ENCODE data around the gene MYDGF.

DNA sequence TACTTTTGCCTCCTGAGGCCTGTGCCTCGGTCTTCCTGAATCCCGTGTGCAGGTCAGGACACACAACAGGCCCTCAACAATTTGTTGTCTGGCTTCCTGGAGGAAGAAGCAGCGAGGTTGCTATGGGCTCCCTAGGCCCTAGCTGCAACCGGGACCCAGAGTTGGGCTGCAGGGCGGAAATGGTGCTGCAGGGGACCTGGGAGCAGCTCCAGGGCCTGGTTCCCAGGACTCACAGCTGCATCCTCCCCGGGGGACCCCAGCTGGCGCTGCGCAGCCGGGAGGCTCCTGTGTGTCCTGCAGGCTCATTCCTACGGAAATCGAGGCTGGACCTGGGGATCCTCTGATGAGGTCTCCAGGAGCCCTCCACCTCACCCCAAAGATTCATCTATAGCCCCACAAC is 31.8 kb downstream of the MYDGF start:
- TF ChIP-seq, protein P1, sequence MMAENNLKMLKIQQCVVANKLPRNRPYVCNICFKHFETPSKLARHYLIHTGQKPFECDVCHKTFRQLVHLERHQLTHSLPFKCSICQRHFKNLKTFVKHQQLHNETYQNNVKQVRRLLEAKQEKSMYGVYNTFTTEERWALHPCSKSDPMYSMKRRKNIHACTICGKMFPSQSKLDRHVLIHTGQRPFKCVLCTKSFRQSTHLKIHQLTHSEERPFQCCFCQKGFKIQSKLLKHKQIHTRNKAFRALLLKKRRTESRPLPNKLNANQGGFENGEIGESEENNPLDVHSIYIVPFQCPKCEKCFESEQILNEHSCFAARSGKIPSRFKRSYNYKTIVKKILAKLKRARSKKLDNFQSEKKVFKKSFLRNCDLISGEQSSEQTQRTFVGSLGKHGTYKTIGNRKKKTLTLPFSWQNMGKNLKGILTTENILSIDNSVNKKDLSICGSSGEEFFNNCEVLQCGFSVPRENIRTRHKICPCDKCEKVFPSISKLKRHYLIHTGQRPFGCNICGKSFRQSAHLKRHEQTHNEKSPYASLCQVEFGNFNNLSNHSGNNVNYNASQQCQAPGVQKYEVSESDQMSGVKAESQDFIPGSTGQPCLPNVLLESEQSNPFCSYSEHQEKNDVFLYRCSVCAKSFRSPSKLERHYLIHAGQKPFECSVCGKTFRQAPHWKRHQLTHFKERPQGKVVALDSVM (CRISPR knock-in tag; IDR thresholded peaks at IDR 0.05): no peak
- TF ChIP-seq, protein P2, sequence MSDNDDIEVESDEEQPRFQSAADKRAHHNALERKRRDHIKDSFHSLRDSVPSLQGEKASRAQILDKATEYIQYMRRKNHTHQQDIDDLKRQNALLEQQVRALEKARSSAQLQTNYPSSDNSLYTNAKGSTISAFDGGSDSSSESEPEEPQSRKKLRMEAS (IDR thresholded peaks at IDR 0.05): no peak
- no peak for TF ChIP-seq HNRNPK (IDR thresholded peaks at IDR 0.05; ENCODE audit: low read depth, low read length, poor library complexity, severe bottlenecking)
- no peak for TF ChIP-seq SPEN (CRISPR knock-in tag; IDR thresholded peaks at IDR 0.05; ENCODE audit: low read depth)

Measured in HepG2 (cell line).